ENCODE measurements around the gene CALHM2.

The CALHM2 gene

GRCh38 chr10:103451091-103451813, 918 bp downstream of the CALHM2 start:
- no peak for DNase-seq (ENCODE audit: low read depth in 2 of 2, low spot score in 1 of 2)

GRCh38 chr10:103450201-103450695, 1.9 kb downstream of the CALHM2 start:
- DNase-seq (ENCODE audit: low read depth in 2 of 2, low spot score in 1 of 2) = no peak

- DNase-seq (ENCODE audit: low read depth in 2 of 2, low spot score in 1 of 2) = no peak
Observed at GRCh38 chr10:103449208-103450144, 2.7 kb downstream of the CALHM2 start.

- DNase-seq (ENCODE audit: low read depth in 2 of 2, low spot score in 1 of 2) = no peak
Observed at GRCh38 chr10:103448746-103449145, 3.4 kb downstream of the CALHM2 start.

GRCh38 chr10:103447187-103447586, 5.0 kb downstream of the CALHM2 start:
- DNase-seq (ENCODE audit: low read depth in 2 of 2, low spot score in 1 of 2) = no peak

GRCh38 chr10:103445767-103446567, 6.2 kb downstream of the CALHM2 start:
- no peak for DNase-seq (ENCODE audit: low read depth in 2 of 2, low spot score in 1 of 2)

- DNase-seq (ENCODE audit: low read depth in 2 of 2, low spot score in 1 of 2) = no peak
Observed at GRCh38 chr10:103445366-103445765, 6.8 kb downstream of the CALHM2 start.

GRCh38 chr10:103444478-103444877, 7.7 kb downstream of the CALHM2 start:
- DNase-seq (ENCODE audit: low read depth in 2 of 2, low spot score in 1 of 2) = no peak

- DNase-seq (ENCODE audit: low read depth in 2 of 2, low spot score in 1 of 2) = no peak
Observed at GRCh38 chr10:103443475-103444185, 8.5 kb downstream of the CALHM2 start.

- DNase-seq (ENCODE audit: low read depth in 2 of 2, low spot score in 1 of 2) = no peak
Observed at GRCh38 chr10:103442031-103442461, 10.1 kb downstream of the CALHM2 start.

GRCh38 chr10:103441611-103442010, 10.6 kb downstream of the CALHM2 start:
- DNase-seq (ENCODE audit: low read depth in 2 of 2, low spot score in 1 of 2) = no peak

GRCh38 chr10:103441206-103441605, 11.0 kb downstream of the CALHM2 start:
- DNase-seq (ENCODE audit: low read depth in 2 of 2, low spot score in 1 of 2) = no peak

GRCh38 chr10:103440416-103440815, 11.8 kb downstream of the CALHM2 start:
- DNase-seq (ENCODE audit: low read depth in 2 of 2, low spot score in 1 of 2) = no peak

- no peak for DNase-seq (ENCODE audit: low read depth in 2 of 2, low spot score in 1 of 2)
Observed at GRCh38 chr10:103439776-103440175, 12.4 kb downstream of the CALHM2 start.

GRCh38 chr10:103433858-103434257, 18.3 kb downstream of the CALHM2 start:
- no peak for DNase-seq (ENCODE audit: low read depth in 2 of 2, low spot score in 1 of 2)

GRCh38 chr10:103431902-103432301, 20.3 kb downstream of the CALHM2 start:
- DNase-seq (ENCODE audit: low read depth in 2 of 2, low spot score in 1 of 2) = no peak

- DNase-seq (ENCODE audit: low read depth in 2 of 2, low spot score in 1 of 2) = no peak
Observed at GRCh38 chr10:103429647-103430046, 22.5 kb downstream of the CALHM2 start.

- no peak for DNase-seq (ENCODE audit: low read depth in 2 of 2, low spot score in 1 of 2)
Observed at GRCh38 chr10:103428989-103429643, 23.1 kb downstream of the CALHM2 start.

- DNase-seq (ENCODE audit: low read depth in 2 of 2, low spot score in 1 of 2) = no peak
Observed at GRCh38 chr10:103427866-103428265, 24.3 kb downstream of the CALHM2 start.

- DNase-seq (ENCODE audit: low read depth in 2 of 2, low spot score in 1 of 2) = no peak
Observed at GRCh38 chr10:103423748-103424147, 28.4 kb downstream of the CALHM2 start.
